HG02938 (cell line): ENCODE measurements around the gene COQ5.
"Not testable (repeated sequence)": the region's sequence is repeated elsewhere in the genome, so short reads cannot be mapped to it uniquely, and the experiment has no call there.

Experiments
- ATAC-seq: cut with Tn5 transposase; IDR thresholded peaks from one replicate; pipeline ENCODE4 v1.9.1; 2021; ENCODE audit warnings: mild to moderate bottlenecking, moderate library complexity; ENCODE audit not compliant: unreplicated experiment

Gene COQ5

DNA sequence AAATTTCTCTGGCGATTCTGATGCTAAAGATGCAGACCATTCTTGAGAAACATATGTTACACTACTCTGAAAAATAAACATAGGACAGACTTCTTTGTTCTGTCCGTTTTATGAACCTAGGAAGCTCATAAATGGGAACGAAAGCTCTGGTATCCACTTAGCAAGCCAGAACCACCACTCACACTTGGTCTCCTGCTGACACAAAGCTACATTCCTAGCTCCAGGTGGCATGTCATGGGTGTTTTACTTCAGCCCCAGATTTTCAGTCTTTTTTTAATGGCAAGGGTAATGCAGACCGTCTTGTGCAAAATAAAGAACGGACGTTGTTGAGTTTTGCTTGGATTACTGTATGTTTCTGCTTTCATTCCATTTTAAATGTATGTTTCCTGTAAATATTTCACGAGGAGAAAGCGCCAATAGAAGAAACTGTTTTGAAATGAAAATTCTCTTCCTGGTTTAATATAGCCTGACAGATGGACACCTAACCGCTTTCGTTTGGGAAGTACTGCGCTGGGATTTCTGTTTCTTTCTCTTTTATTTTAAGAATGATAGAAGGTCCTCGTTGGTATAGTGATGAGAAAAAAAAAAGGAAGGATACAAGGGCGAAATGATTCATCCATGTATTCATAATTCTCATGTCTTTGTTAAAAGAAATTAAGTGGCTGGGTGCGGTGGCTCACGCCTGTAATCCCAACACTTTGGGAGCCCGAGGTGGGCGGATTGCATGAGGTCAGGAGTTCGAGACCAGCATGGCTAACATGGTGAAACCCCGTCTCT, 871 bp upstream of the COQ5 start:
- no peak for ATAC-seq

DNA sequence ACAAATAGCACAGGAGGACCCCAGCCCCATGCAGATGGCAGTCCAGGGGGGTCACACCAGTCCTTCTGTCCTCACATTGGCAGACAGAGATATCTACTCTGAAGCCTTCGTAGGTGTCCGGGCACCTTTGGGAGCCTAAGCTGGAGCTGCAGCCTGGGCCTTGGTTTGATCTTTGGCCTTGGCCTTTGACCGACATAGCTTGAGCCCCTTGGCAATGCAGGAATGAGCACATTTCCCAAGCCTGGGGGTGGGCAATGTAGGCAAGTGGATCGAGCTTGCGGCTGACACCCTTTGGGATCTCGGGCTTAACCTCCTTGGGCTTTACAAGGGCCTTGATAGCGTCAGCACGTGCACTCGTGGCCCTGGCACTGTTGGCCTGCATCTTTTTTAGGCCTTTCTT, 6.4 kb downstream of the COQ5 start:
- no peak for ATAC-seq

DNA sequence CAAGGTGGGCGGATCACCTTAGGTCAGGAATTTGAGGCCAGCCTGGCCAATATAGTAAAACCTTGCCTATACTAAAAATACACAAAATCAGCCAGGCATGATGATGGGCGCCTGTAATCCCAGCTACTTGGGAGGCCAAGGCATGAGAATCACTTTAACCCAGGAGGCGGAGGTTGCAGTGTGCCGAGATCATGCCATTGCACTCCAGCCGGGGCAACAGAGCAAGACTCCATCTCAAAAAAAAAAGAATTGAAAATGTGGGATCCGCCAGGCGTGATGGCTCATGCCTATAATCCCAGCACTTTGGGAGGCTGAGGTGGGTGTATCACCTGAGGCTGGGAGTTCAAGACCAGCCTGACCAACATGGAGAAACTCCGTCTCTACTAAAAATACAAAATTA, 9.6 kb downstream of the COQ5 start:
- ATAC-seq = not testable (repeated sequence)

DNA sequence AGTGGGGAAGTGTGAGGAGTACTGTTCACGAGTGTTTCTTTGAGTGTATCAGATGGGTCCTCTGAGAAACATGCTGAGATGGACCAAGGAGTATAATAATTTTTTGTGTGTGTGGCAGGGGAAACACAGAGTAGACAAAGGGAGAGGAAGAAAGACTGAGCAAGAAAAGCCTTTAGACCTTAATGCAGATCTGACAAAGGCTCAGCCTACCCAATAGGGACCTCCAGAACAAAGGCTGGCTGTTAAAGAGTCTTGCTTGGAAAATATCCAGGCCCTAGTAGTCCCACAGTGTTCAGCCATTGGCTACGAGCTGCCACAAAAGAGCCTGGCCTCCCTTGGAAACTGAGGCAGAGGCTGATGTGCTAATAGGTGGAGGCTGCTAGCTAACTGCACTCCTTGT, 13.5 kb downstream of the COQ5 start:
- ATAC-seq = no peak

DNA sequence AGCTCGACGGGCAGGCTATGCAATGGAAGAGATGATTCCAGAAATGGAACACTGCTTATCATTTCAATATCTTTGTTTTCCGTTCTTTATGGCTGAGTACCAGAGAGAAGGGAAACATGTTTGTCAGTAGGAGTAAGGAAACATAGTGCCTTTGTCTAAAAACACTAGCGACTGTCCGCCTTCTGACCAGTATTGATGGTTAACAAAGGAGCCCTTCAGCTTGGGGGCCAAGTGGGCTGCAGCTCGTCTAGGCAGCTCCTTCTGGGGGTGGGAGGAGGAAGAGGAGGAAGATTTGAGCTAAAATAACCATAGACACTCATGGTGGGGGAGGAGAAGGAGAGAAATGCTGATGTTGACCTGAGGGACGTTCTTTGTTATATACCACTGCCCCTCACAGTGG, 15.0 kb downstream of the COQ5 start:
- no peak for ATAC-seq

DNA sequence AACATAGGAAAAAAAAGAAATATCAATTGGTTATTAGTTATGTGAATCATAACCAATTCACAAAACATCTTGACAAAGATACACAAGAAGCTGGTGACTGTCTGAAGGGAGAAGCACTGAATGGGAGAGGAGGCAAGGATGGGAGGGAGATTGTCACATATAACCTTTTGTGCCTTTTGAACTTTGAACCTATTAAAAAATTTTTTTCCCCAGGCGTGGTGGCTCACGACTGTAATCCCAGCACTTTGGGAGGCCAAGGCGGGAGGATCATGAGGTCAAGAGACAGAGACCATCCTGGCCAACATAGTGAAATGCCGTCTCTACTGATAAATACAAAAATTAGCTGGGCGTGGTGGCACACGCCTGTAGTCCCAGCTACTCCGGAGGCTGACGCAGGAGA, 20.4 kb downstream of the COQ5 start:
- ATAC-seq = no peak

DNA sequence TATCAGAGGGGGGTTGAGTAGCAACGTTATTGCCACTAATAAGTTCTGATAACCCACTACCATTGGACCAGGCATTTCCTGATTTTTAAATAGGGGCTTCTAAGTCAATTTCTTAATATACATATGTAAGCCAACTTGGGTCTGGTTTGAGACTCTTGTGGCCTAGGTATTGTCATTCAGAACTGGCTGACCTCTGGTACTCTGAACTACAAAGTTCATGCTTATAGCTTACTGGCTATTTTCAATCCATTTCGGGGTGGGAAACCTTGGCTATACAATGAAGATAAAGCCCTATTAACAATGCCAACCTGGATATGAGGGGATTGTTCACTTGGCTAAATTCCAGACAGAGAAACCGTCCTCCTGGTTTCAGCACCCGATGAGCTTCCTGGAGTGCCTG, 24.4 kb downstream of the COQ5 start:
- no peak for ATAC-seq

DNA sequence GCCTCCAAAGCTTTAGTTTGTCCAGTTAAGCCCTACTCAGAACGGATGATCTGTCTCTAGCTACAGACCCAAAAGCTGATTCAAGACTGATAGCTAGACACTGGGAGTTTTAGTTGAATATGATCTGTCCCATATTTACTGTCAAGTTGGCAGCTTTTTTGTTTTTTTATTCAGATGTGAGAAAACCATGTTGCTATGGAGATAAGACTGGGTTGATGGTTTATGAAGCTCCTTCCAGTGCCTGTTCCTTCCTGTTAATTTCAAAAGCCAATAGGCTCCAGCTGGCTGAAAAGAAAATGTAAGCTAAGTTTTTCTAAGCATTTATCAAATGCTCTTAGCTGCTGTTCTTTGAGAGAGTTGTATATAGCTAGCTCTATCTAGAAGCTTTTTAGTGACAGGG, 28.4 kb downstream of the COQ5 start:
- ATAC-seq = no peak

DNA sequence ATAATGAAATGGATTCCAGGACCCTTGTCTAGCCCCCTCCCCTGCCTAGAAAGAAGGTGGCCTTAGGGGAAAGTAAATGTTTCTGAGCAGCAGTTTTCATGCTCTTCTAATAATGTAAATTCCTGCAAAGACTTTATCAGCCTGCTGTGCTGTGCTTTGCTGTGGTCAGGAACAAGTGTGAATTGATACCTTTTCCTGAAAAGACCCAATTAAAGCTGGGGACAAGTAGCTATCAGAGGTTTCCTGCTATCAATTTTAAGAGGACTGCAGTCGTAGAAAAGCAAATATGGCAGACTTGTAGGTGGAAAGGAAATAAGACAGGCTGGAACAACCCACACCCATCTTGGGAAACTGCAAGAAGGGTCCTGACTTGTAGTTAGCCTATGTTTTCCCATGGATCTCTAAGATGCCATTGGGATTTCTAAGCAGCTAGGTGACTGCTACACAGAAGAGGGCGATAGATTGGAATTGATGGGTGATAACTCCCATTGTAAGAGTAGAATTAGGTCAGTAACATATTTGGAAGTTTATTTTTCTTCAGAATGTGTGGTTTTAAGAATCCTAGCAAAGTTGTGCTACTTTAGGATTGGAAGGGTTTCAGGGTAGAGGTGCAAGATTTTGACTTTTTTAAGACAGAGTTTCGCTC, 30.0 kb downstream of the COQ5 start:
- ATAC-seq = no peak

DNA sequence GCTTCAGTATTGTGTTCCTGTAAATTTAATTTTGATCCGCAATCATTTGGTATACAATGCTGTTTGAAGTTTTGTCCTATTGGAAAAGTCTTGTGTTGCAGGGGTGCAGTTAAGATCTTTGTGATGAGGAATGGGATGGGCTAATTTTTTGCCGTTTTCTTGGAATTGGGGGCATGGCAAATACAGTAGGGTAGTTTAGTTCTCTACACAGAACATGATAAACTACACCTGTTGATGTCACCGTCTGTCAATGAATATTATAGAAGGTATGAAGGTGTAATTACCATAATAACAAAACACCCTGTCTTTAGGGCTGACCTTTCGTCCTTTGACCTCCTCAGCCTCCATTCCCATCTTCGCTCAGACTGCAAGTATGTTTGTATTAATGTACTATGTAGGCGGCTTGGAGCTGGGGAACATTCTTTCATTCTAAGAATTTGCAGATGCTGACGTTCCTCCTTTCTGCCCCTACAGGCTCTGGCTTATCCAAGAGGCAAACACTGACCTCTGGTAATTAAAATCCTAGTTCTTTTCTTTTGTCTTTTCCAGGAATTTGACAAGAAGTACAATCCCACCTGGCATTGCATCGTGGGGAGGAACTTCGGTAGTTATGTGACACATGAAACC, 31.3 kb downstream of the COQ5 start:
- no peak for ATAC-seq

DNA sequence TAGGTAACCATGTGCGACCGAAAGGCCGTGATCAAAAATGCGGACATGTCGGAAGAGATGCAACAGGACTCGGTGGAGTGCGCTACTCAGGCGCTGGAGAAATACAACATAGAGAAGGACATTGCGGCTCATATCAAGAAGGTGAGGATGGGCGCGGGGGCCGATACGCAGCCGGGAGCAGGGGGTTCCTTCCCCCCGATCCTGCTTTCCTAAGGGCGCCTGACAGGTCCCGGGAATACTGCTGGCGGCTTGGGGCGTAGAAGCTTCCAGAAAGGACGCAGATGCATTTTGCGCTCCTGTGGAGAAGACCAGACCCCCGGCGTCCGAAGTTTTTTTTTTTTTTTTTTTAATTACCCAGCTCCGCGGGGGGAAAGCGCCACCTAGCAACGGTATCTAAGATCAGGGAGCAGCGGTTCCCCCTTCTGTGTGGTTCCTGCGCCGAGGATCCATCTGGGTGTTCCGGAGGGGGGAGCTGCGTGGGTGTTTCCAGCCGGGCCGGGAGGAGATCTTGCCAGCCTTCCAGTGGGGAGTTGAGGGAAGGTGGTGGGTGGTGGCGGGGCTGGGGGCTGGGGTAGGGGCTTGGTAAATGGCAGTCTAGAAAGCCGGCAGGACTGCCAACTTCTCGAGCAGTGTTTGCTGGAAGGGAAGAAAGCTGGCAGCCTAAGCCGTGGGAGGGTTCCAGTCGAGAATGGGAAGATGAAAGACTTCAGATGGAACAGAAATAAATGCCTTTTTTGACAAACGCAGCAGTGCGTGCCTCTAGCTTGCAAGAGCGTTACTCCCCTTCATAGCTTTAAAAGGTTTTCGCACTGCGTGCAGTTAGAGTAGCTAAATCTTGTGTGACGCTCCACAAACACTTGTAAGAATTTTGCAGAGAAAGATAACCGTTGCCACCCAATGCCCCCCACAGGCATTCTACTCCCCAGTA, 32.3 kb downstream of the COQ5 start:
- ATAC-seq = peak; percentile 9

DNA sequence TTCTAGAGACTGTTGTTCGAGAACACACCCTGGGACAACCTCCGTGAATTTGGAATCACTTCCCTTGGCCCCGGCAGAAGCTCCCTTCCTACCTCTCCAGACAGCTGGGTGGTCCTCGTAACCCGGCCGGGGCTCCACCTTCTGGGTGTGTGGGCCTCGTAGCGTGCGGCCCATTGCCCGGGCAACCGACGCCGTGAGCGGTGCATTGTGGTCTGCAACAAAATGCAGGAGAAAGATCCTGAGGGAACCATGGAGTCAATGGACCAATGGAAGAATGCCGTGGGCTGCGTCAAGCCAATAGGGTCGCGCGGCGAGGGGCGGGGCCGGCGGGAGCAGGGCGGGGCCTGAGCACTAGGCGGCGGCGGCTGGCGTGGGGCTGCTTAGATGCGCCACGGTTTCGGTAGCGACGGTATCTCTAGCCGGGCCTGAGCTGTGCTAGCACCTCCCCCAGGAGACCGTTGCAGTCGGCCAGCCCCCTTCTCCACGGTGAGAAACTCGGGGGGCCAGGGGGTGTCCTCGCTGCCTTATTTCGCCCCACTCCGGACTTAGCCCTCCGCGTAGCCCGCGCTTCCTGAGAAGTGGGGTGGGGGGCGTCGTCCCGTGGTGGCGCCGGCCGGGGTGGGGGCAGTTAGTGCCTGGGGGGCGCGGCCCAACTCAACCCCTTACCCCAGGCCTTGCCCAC, 33.1 kb downstream of the COQ5 start, which contains the start of gene DYNLL1:
DYNLL1 (plus strand) TSS at position 383 of the 682 bp plus-strand sequence. CDS start 309 bp downstream, outside the sequence.
- ATAC-seq = peak; percentile 91

DNA sequence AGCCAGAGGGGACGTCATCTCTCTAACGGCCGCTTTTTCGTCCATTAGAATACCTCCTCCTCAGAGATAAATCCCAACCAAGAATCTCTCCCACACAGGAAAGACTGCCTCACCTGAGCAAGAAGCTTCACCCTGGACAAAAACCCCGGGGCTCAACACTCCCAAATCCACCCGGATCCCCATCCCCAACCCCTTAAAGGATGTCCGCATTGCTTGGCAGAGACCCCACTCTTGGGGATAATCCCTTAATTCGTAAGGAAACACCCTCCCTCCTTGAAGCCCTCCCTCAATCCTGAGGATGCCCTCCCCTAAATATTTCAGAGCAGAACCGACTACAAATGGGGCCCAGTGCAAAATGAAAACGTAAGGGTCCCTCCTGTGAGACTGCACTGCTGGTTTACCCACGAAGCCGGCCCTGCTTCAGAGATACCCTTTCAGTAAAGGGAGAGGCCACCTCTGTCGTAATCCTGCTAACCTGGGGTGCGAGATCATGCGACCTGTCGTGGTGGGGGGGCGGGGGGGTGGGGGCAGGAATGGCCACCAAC, 33.7 kb downstream of the COQ5 start:
- peak; percentile 22 for ATAC-seq

DNA sequence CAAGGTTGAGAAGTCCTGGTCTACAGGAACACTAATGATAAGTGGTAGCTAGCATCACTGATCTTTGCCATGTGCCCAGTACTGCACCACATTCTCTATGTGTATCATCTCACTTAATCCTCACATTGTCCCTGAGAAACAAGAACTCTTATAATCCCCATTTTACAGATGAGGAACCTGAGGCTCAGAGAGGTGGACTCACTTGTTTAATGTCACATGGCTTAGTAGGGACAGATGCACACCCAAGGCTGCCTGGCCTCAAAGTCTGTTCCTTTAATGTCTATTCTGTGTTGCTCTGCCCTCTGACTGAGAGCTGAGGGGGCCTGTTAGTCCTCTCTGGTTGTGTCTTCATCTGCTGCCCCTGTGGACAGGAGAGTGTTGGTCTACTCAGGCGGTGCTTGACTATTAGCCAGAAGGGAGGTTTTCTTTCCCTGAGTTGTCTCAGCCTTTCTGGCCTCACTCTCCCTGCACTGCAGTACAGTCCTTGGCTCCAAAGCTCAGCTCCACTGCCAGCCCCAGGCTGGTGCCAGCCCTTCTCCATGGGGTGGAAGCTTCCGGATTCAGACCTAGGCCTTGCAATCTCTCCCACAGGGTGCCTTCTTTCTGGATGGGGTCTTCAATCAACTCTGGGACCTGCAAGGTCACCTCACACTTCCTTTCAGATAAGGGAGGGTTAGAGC, 38.0 kb downstream of the COQ5 start:
- no peak for ATAC-seq

DNA sequence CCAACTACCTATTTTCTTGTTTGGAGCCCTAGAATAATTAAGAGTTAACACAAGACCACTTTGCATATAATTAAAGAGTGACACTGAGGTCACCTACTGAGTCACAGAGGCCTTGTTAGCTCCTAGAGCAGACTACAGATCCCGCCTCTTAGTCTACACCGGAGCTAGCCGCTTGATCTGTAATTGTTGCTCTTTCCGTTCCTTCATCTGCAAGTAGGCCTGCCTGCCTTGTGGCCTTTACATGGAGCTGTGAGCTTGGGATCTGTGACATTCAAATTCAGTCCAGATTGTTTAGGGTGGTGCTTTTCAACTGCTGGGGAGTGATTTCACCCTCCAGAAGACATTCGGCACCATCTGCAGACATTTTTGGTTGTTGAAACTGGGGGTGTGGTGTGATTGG, 38.6 kb downstream of the COQ5 start:
- no peak for ATAC-seq

DNA sequence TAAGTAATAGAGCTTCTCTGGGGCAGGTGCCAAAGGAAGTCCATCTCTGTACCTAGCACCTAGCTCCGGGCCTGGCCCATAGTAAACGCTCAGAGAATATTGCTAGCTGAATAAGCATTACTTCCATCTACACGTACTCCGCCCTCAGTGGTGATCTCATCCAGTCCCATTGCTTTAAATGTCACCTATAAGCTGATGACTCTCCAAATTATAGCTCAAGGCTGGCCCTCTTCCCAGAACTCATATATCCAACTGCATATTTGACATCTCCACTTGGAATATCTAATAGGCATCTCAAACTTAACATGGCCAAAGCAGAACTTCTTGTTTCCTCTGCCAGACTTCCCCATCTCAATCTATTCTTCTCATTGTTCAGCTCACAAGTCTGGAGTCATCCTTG, 39.9 kb downstream of the COQ5 start:
- no peak for ATAC-seq

DNA sequence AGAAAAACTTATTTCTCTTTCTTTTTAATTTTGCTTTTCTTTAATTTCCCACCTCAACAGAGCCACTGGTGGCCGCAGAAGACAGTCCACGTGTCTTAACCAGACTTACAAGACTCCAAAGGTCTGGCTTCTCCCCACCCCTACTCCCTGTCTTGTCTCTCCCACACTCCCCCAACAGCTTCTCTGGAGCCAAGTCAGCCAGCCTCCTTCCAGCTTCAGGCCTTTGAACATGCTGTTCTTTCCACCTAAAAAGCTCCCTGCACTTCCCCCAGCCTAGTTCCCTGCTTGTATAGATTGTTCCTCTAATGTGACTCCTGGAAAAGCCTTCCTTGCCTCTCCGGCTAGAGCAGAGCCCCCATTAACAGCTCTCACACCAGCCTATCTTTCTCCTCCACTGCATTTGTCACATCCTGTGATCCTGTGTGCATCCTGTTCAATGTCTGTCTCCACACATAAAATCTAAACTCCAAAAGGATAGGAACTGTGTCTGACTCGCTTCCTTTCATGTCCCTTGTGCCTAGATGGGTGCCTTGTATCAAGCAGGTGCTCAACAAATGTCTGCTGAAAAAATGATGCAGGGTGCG, 40.8 kb downstream of the COQ5 start:
- no peak for ATAC-seq

DNA sequence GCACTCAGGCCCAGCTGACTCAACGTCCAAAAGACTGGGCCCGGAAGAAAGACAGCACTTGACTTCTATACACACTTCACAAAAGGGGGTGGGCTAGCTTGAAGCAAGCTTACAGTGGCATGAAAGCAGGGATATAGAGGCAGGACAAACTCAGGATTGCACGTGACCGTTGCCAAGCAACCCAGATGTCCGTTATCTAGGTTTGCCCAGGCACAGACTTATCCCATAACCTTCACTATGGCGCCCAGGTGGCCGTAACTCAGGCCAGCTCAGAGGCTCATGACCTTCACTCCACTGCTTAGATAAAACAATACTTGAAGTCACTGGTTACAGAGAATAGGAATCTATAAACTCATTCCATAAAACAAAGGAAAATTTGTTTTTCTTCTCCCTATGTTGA, 41.4 kb downstream of the COQ5 start:
- not testable (repeated sequence) for ATAC-seq
